ENCODE measurements around the gene SORL1.

DNA sequence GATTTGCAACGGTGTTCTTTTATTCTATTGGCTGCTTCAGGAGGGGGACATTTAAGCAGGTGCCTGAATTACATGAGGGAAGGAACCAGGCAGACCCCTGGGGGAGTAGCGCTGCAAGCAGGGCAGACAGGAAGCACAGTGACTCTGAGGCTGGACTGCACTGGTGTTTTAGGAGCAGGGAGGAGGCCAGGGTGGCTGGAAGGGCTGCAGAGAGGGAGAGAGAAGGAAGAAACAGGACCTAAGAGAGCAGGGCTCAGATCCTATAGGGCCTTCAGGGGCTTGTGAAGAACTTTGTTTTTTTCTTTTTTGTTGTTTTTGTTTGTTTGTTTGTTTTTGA, 63.2 kb downstream of the SORL1 start:
- TF ChIP-seq CTCF (IDR thresholded peaks at IDR 0.05) (no peak), POLR2A (IDR thresholded peaks at IDR 0.05; ENCODE audit: low read depth) (no peak), POLR2AphosphoS5 (IDR thresholded peaks at IDR 0.05) (no peak), EP300 (IDR thresholded peaks at IDR 0.05) (no peak)
